WTC11 (cell line): ENCODE measurements around the gene C2CD5.

ENCODE experiments used
- CREB1 ChIP-seq: sonication (generic); formaldehyde crosslinking; IDR thresholded peaks from 2 replicates; pipeline ENCODE4 v1.8.0; 2023; ENCODE audit warnings: mild to moderate bottlenecking, missing genetic modification reagents
- CTCF ChIP-seq: fragments of 200-600 bp; IDR thresholded peaks from 2 replicates; pipeline ENCODE4 v1.8.0; 2022; ENCODE audit warnings: antibody characterized with exemption
- ETV6 ChIP-seq: sonication (generic); formaldehyde crosslinking; IDR thresholded peaks from 2 replicates; pipeline ENCODE4 v1.8.1; 2022; ENCODE audit warnings: mild to moderate bottlenecking, missing genetic modification reagents
- JAZF1 ChIP-seq: fragments of 250-450 bp; sonication (Bioruptor Pico); IDR thresholded peaks from 2 replicates; pipeline ENCODE4 v1.9.0; 2021; ENCODE audit warnings: moderate library complexity, mild to moderate bottlenecking, inconsistent platforms
- KAT7 ChIP-seq: sonication (generic); formaldehyde crosslinking; IDR thresholded peaks from 2 replicates; pipeline ENCODE4 v1.8.1; 2023; ENCODE audit warnings: missing genetic modification reagents, mild to moderate bottlenecking, borderline replicate concordance
- MLX ChIP-seq: sonication (generic); formaldehyde crosslinking; IDR thresholded peaks from 2 replicates; pipeline ENCODE4 v1.8.1; 2023; ENCODE audit warnings: mild to moderate bottlenecking, missing genetic modification reagents, moderate library complexity
- MXD4 ChIP-seq: fragments of 250-450 bp; sonication (Bioruptor Pico); IDR thresholded peaks from 2 replicates; pipeline ENCODE4 v1.8.0; 2021; ENCODE audit warnings: mild to moderate bottlenecking, moderate library complexity, borderline replicate concordance
- TEAD4 ChIP-seq: sonication (generic); formaldehyde crosslinking; IDR thresholded peaks from 2 replicates; pipeline ENCODE4 v1.8.0; 2022; ENCODE audit warnings: mild to moderate bottlenecking, missing genetic modification reagents
- ZNF671 ChIP-seq: fragments of 250-450 bp; sonication (Bioruptor Pico); IDR thresholded peaks from 2 replicates; pipeline ENCODE4 v1.8.0; 2021; ENCODE audit warnings: mild to moderate bottlenecking

GRCh38 chr12:22481547-22482104, 62.7 kb downstream of the C2CD5 start:
- TF ChIP-seq KAT7 (CRISPR knock-in tag) (no peak), CTCF (no peak), MLX (CRISPR knock-in tag) (no peak), TEAD4 (no peak), ZNF671 (CRISPR knock-in tag) (no peak), JAZF1 (CRISPR knock-in tag) (no peak), ETV6 (CRISPR knock-in tag) (no peak), MXD4 (CRISPR knock-in tag) (no peak), CREB1 (no peak)
